GM12875 (cell line): ENCODE data around the gene PHLDA3.

Source experiments
- H3K4me3 ChIP-seq: one replicate; pipeline ENCODE4 v1.5.1; 2011; ENCODE audit warnings: low read depth, low read length, control low read depth
- CTCF ChIP-seq: IDR thresholded peaks from 2 replicates; pipeline ENCODE4 v1.5.1; 2011; ENCODE audit warnings: low read depth, mild to moderate bottlenecking, control low read depth, inconsistent platforms, low read length, moderate library complexity, borderline replicate concordance; ENCODE audit not compliant: insufficient read depth

The PHLDA3 gene

GRCh38 chr1:201426479-201427310 lies 42.3 kb downstream of the PHLDA3 start:
- TF ChIP-seq CTCF = no peak
- no peak overlapping the region for H3K4me3 ChIP-seq

- H3K4me3 ChIP-seq = no peak overlapping the region
- TF ChIP-seq CTCF = no peak
These were observed 44.8 kb downstream of the PHLDA3 start for GRCh38 chr1:201424146-201424545.

- no peak overlapping the region for H3K4me3 ChIP-seq
- no peak for TF ChIP-seq CTCF
These were observed 45.3 kb downstream of the PHLDA3 start for GRCh38 chr1:201423655-201424054.

- H3K4me3 ChIP-seq = no peak overlapping the region
- TF ChIP-seq CTCF = no peak
These were observed 46.5 kb downstream of the PHLDA3 start for GRCh38 chr1:201422436-201423030.

- H3K4me3 ChIP-seq = no peak overlapping the region
- no peak for TF ChIP-seq CTCF
These were observed 47.0 kb downstream of the PHLDA3 start for GRCh38 chr1:201422026-201422425.

GRCh38 chr1:201421041-201421440 lies 47.9 kb downstream of the PHLDA3 start:
- TF ChIP-seq CTCF = no peak
- no peak overlapping the region for H3K4me3 ChIP-seq

DNA sequence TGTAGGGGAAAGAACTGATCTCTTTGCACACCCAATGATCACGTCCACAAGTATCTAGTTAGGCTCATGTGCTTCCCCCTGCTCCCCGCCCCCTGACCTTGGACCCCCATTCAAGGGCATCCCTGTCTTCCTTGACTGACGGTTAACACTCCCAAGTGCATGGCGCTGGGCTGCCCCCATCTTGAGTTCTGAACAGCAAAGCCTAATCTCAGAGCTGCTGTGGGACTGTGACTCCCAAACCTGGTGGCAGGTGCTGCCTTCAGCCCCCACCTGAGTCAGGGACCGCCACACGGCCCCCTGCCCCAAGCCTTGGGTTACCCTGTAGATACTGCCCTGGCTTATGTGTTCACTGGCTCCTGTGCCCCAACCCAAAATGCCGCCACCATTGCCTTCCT lies 48.4 kb downstream of the PHLDA3 start:
- no peak for TF ChIP-seq CTCF

More for the DNA sequence above, 48.4 kb downstream of the PHLDA3 start:
- H3K4me3 ChIP-seq = no peak overlapping the region
